Osteoblast (primary cell): Measurements from ENCODE around the gene RPS5. TPM values are rescaled to one million over a fixed set of nuclear protein-coding genes. Genes with fewer than 3 reads are reported as not detected.
"Not testable (repeated sequence)": the region's sequence is repeated elsewhere in the genome, so short reads cannot be mapped to it uniquely, and the experiment has no call there.

Source experiments
- DNase-seq: peaks from one replicate; pipeline ENCODE4 v3.0.0; 2011; ENCODE audit warnings: low spot score, mixed read lengths; ENCODE audit not compliant: insufficient read length; ENCODE audit errors: missing footprints
- H2AFZ ChIP-seq: 2 replicates; pipeline ENCODE4 v1.6.0; 2011; ENCODE audit warnings: mild to moderate bottlenecking, low read length
- H3K27ac ChIP-seq: 2 replicates; pipeline ENCODE4 v1.5.1; 2011; ENCODE audit warnings: mild to moderate bottlenecking, low read depth, low read length, moderate library complexity
- H3K27me3 ChIP-seq: 2 replicates; pipeline ENCODE4 v1.6.0; 2012; ENCODE audit warnings: mild to moderate bottlenecking, control low read depth, inconsistent platforms, low read length, moderate library complexity; ENCODE audit not compliant: insufficient read depth
- H3K36me3 ChIP-seq: 2 replicates; pipeline ENCODE4 v1.5.1; 2011; ENCODE audit warnings: mild to moderate bottlenecking, low read length, control low read depth, moderate library complexity; ENCODE audit not compliant: insufficient read depth
- H3K4me1 ChIP-seq: 2 replicates; pipeline ENCODE4 v1.5.1; 2011; ENCODE audit warnings: mild to moderate bottlenecking, low read length, control low read depth, moderate library complexity; ENCODE audit not compliant: insufficient read depth
- H3K4me2 ChIP-seq: 2 replicates; pipeline ENCODE4 v1.6.0; 2011; ENCODE audit warnings: mild to moderate bottlenecking, low read length; ENCODE audit not compliant: insufficient read depth
- H3K4me3 ChIP-seq: fragments of 200-600 bp; sonication (generic); 3 replicates; pipeline ENCODE4 v1.5.1; 2012; ENCODE audit warnings: mild to moderate bottlenecking, low read length, inconsistent platforms; ENCODE audit not compliant: insufficient read depth
- H3K79me2 ChIP-seq: 2 replicates; pipeline ENCODE4 v1.6.0; 2012; ENCODE audit warnings: mild to moderate bottlenecking, low read length, control low read depth, inconsistent platforms; ENCODE audit not compliant: insufficient read depth
- H3K9me3 ChIP-seq: 2 replicates; pipeline ENCODE4 v1.5.1; 2011; ENCODE audit warnings: low read depth, low read length, control low read depth
- H4K20me1 ChIP-seq: 2 replicates; pipeline ENCODE4 v1.6.0; 2012; ENCODE audit warnings: mild to moderate bottlenecking, low read length, control low read depth; ENCODE audit not compliant: insufficient read depth
- CTCF ChIP-seq: IDR thresholded peaks from 2 replicates; pipeline ENCODE4 v1.5.1; 2011; ENCODE audit warnings: mild to moderate bottlenecking, low read depth, low read length, moderate library complexity; ENCODE audit errors: extremely low read depth
- total RNA-seq: library from RNA; depleted of rRNA; stranded (reverse); fragments of >200 nt; gene quantifications from 2 replicates; pipeline ENCODE4 v1.2.3, GENCODE V29; 2012

The RPS5 gene
- total RNA-seq, 1 donor = 1,166 TPM

- Histone ChIP-seq H4K20me1 (no peaks in the 10 kb centered on the region), H3K27ac (peak overlapping the region; percentile 55), H2AFZ (peak overlapping the region; percentile 90), H3K27me3 (peaks cover 5% of the 10 kb centered on the region), H3K4me1 (peaks cover 12% of the 10 kb centered on the region), H3K4me3 (peak overlapping the region; percentile 76), H3K4me2 (peak overlapping the region; percentile 84), H3K36me3 (no peaks in the 10 kb centered on the region), H3K79me2 (no peaks in the 10 kb centered on the region), H3K9me3 (no peaks in the 10 kb centered on the region)
- peak; percentile 100 for DNase-seq
- TF ChIP-seq CTCF = no peak
These were observed 14.1 kb downstream of the RPS5 start for GRCh38 chr19:58400916-58401839.

GRCh38 chr19:58401840-58402421 lies 14.9 kb downstream of the RPS5 start:
- no peak for TF ChIP-seq CTCF

GRCh38 chr19:58403920-58404478 lies 16.9 kb downstream of the RPS5 start:
- not testable (repeated sequence) for H3K9me3 ChIP-seq, H3K36me3 ChIP-seq, DNase-seq, H3K4me2 ChIP-seq, H4K20me1 ChIP-seq, H2AFZ ChIP-seq, H3K27ac ChIP-seq, H3K27me3 ChIP-seq, H3K4me3 ChIP-seq
- H3K4me1 ChIP-seq = peaks cover 21% of the 10 kb centered on the region
- peaks cover 23% of the 10 kb centered on the region for H3K79me2 ChIP-seq

More at GRCh38 chr19:58401840-58402421, 14.9 kb downstream of the RPS5 start:
- Histone ChIP-seq H2AFZ (peak overlapping the region; percentile 20), H3K79me2 (peaks cover 4% of the 10 kb centered on the region), H3K9me3 (no peaks in the 10 kb centered on the region), H3K27ac (no peak overlapping the region), H3K36me3 (no peaks in the 10 kb centered on the region), H4K20me1 (peaks cover 2% of the 10 kb centered on the region), H3K27me3 (peaks cover 4% of the 10 kb centered on the region), H3K4me3 (peak overlapping the region; percentile 76), H3K4me1 (peaks cover 12% of the 10 kb centered on the region), H3K4me2 (peak overlapping the region; percentile 78)
- DNase-seq = peak; percentile 84

GRCh38 chr19:58406818-58407657 lies 20.0 kb downstream of the RPS5 start:
- Histone ChIP-seq H3K79me2 (peaks cover 39% of the 10 kb centered on the region), H3K36me3 (no peaks in the 10 kb centered on the region), H3K4me3 (peak overlapping the region; percentile 96), H4K20me1 (peaks cover 9% of the 10 kb centered on the region), H3K4me2 (peak overlapping the region; percentile 92), H3K27me3 (no peaks in the 10 kb centered on the region), H3K4me1 (peaks cover 19% of the 10 kb centered on the region), H3K9me3 (no peaks in the 10 kb centered on the region), H2AFZ (no peak overlapping the region), H3K27ac (peak overlapping the region; percentile 88)
- TF ChIP-seq CTCF = peak; percentile 53
- peak; percentile 86 for DNase-seq
